ENCODE measurements around the gene COL18A1. TPM values are rescaled to one million over a fixed set of nuclear protein-coding genes. Genes with fewer than 3 reads are reported as not detected.

Gene COL18A1
- total RNA-seq, 2 donors from 2014 or later: 56.2 to 229 TPM

GRCh38 chr21:45465105-45465504 is 60.1 kb downstream of the COL18A1 start:
- intact Hi-C loops (cut with DNase I): no loop called here
- DNase-seq (ENCODE audit: low spot score): no peak
- TF ChIP-seq CTCF (IDR thresholded peaks at IDR 0.05) (no peak), POLR2AphosphoS5 (IDR thresholded peaks at IDR 0.05) (no peak), POLR2A (IDR thresholded peaks at IDR 0.05) (no peak)
- no peak overlapping the region for H3K4me3 ChIP-seq
- no peaks in the 10 kb centered on the region for H3K9me3 ChIP-seq
- H3K36me3 ChIP-seq: no peaks in the 10 kb centered on the region
- H3K4me1 ChIP-seq (replicated peaks): no peaks in the 10 kb centered on the region
- WGBS: 60% methylated on average over 16 of the region's 16 CpGs
- no peaks in the 10 kb centered on the region for H3K27me3 ChIP-seq (replicated peaks; ENCODE audit: insufficient read depth)
- H3K27ac ChIP-seq: no peak overlapping the region

GRCh38 chr21:45465611-45466329 is 60.8 kb downstream of the COL18A1 start:
- Histone ChIP-seq H3K9me3 (no peaks in the 10 kb centered on the region), H3K4me3 (no peak overlapping the region), H3K27ac (no peak overlapping the region), H3K36me3 (no peaks in the 10 kb centered on the region), H3K4me1 (replicated peaks) (no peaks in the 10 kb centered on the region), H3K27me3 (replicated peaks; ENCODE audit: insufficient read depth) (no peaks in the 10 kb centered on the region)
- intact Hi-C loops (cut with DNase I): no loop called here
- WGBS: 85% methylated on average over 27 of the region's 27 CpGs
- DNase-seq (ENCODE audit: low spot score): no peak
- TF ChIP-seq POLR2AphosphoS5 (IDR thresholded peaks at IDR 0.05): no peak
- no peak for TF ChIP-seq POLR2A (IDR thresholded peaks at IDR 0.05)
- TF ChIP-seq CTCF (IDR thresholded peaks at IDR 0.05): no peak

GRCh38 chr21:45466330-45467220 is 61.6 kb downstream of the COL18A1 start:
- TF ChIP-seq CTCF (IDR thresholded peaks at IDR 0.05): no peak
- Histone ChIP-seq H3K4me3 (no peak overlapping the region), H3K27me3 (replicated peaks; ENCODE audit: insufficient read depth) (no peaks in the 10 kb centered on the region), H3K27ac (no peak overlapping the region), H3K36me3 (no peaks in the 10 kb centered on the region), H3K4me1 (replicated peaks) (no peaks in the 10 kb centered on the region), H3K9me3 (no peaks in the 10 kb centered on the region)
- no peak for DNase-seq (ENCODE audit: low spot score)
- 83% methylated on average over 29 of the region's 30 CpGs for WGBS
- intact Hi-C loops (cut with DNase I): no loop called here

- no peaks in the 10 kb centered on the region for H3K9me3 ChIP-seq
- TF ChIP-seq POLR2A (IDR thresholded peaks at IDR 0.05) (no peak), POLR2AphosphoS5 (IDR thresholded peaks at IDR 0.05) (no peak)
- H3K27ac ChIP-seq: no peak overlapping the region
- intact Hi-C loops (cut with DNase I): no loop called here
- H3K36me3 ChIP-seq: no peaks in the 10 kb centered on the region
- no peaks in the 10 kb centered on the region for H3K4me1 ChIP-seq (replicated peaks)
- H3K4me3 ChIP-seq: no peak overlapping the region
- DNase-seq (ENCODE audit: low spot score): no peak
- WGBS: 93% methylated on average over 24 of the region's 25 CpGs
- H3K27me3 ChIP-seq (replicated peaks; ENCODE audit: insufficient read depth): no peaks in the 10 kb centered on the region
Observed at GRCh38 chr21:45467221-45467779, 62.3 kb downstream of the COL18A1 start.
